Measurements from ENCODE around the gene GALNT12. TPM values are rescaled to one million over a fixed set of nuclear protein-coding genes. Genes with fewer than 3 reads are reported as not detected.

Gene GALNT12
- polyA plus RNA-seq, 3 donors from 2014 or later, result 1.7 to 4.3 (median 4.2) TPM

- Mint-ChIP-seq H3K4me3 (no peak overlapping the region), H3K36me3 (peaks cover 14 to 34% (median 22%) of the 10 kb centered on the region in 3 donors), H3K9me3 (no peaks in the 10 kb centered on the region), H3K27me3 (ENCODE audit: low read depth in 3 of 3) (peaks cover 0 to 2% (median 0%) of the 10 kb centered on the region in 3 donors), H3K27ac (no peak overlapping the region), H3K4me1 (no peaks in the 10 kb centered on the region)
- peak in 1 of 3 donors; percentile 11 for DNase-seq
Measured at GRCh38 chr9:98774746-98775145, 32.7 kb upstream of the GALNT12 start.

GRCh38 chr9:98775831-98776441 lies 31.5 kb upstream of the GALNT12 start:
- Mint-ChIP-seq H3K4me3 (no peak overlapping the region), H3K4me1 (no peaks in the 10 kb centered on the region), H3K27me3 (ENCODE audit: low read depth in 3 of 3) (peaks cover 0 to 2% (median 0%) of the 10 kb centered on the region in 3 donors), H3K36me3 (peaks cover 13 to 24% (median 14%) of the 10 kb centered on the region in 3 donors), H3K27ac (no peak overlapping the region), H3K9me3 (no peaks in the 10 kb centered on the region)
- peak; percentile 12 to 28 (median 25) for DNase-seq

GRCh38 chr9:98777618-98778017 lies 29.9 kb upstream of the GALNT12 start:
- Mint-ChIP-seq H3K36me3 (peaks cover 9 to 18% (median 13%) of the 10 kb centered on the region in 3 donors), H3K27me3 (ENCODE audit: low read depth in 3 of 3) (peaks cover 0 to 2% (median 2%) of the 10 kb centered on the region in 3 donors), H3K4me3 (no peak overlapping the region), H3K4me1 (no peaks in the 10 kb centered on the region), H3K27ac (no peak overlapping the region), H3K9me3 (no peaks in the 10 kb centered on the region)
- no peak for DNase-seq

GRCh38 chr9:98778251-98778650 lies 29.2 kb upstream of the GALNT12 start:
- Mint-ChIP-seq H3K36me3 (peaks cover 7 to 11% (median 8%) of the 10 kb centered on the region in 3 donors), H3K9me3 (no peaks in the 10 kb centered on the region), H3K27me3 (ENCODE audit: low read depth in 3 of 3) (peaks cover 0 to 2% (median 0%) of the 10 kb centered on the region in 3 donors), H3K4me1 (no peaks in the 10 kb centered on the region), H3K27ac (no peak overlapping the region), H3K4me3 (no peak overlapping the region)
- no peak for DNase-seq

- Mint-ChIP-seq H3K36me3 (peaks cover 4 to 6% (median 4%) of the 10 kb centered on the region in 3 donors), H3K27me3 (ENCODE audit: low read depth in 3 of 3) (peaks cover 0 to 2% (median 0%) of the 10 kb centered on the region in 3 donors), H3K27ac (no peak overlapping the region), H3K9me3 (no peaks in the 10 kb centered on the region), H3K4me3 (no peak overlapping the region), H3K4me1 (no peaks in the 10 kb centered on the region)
- no peak for DNase-seq
Measured at GRCh38 chr9:98778711-98779530, 28.5 kb upstream of the GALNT12 start.

- Mint-ChIP-seq H3K4me3 (no peak overlapping the region), H3K36me3 (peaks cover 4 to 6% (median 4%) of the 10 kb centered on the region in 3 donors), H3K27ac (no peak overlapping the region), H3K9me3 (no peaks in the 10 kb centered on the region), H3K27me3 (ENCODE audit: low read depth in 3 of 3) (peaks cover 0 to 2% (median 0%) of the 10 kb centered on the region in 3 donors), H3K4me1 (no peaks in the 10 kb centered on the region)
- no peak for DNase-seq
Measured at GRCh38 chr9:98780059-98780749, 27.3 kb upstream of the GALNT12 start.

GRCh38 chr9:98781588-98782383 lies 25.7 kb upstream of the GALNT12 start:
- Mint-ChIP-seq H3K36me3 (peaks cover 4 to 6% (median 4%) of the 10 kb centered on the region in 3 donors), H3K27me3 (ENCODE audit: low read depth in 3 of 3) (peaks cover 0 to 2% (median 0%) of the 10 kb centered on the region in 3 donors), H3K27ac (no peak overlapping the region), H3K4me1 (no peaks in the 10 kb centered on the region), H3K4me3 (no peak overlapping the region), H3K9me3 (no peaks in the 10 kb centered on the region)
- no peak for DNase-seq

- Mint-ChIP-seq H3K27ac (peak overlapping the region in 1 of 6 donors; percentile 56), H3K9me3 (no peaks in the 10 kb centered on the region), H3K4me3 (no peak overlapping the region), H3K27me3 (ENCODE audit: low read depth in 3 of 3) (peaks cover 0 to 2% (median 2%) of the 10 kb centered on the region in 3 donors), H3K4me1 (no peaks in the 10 kb centered on the region), H3K36me3 (peaks cover 4% of the 10 kb centered on the region in 3 donors)
- no peak for DNase-seq
Measured at GRCh38 chr9:98783518-98784226, 23.8 kb upstream of the GALNT12 start.

- H3K27ac Mint-ChIP-seq, result no peak overlapping the region
- H3K4me1 Mint-ChIP-seq, result no peaks in the 10 kb centered on the region
- no peaks in the 10 kb centered on the region for H3K9me3 Mint-ChIP-seq
- DNase-seq, result no peak
- peaks cover 0 to 2% (median 2%) of the 10 kb centered on the region in 3 donors for H3K27me3 Mint-ChIP-seq (ENCODE audit: low read depth in 3 of 3)
- peaks cover 4% of the 10 kb centered on the region in 3 donors for H3K36me3 Mint-ChIP-seq
- no peak overlapping the region for H3K4me3 Mint-ChIP-seq
Measured at GRCh38 chr9:98784831-98785806, 22.4 kb upstream of the GALNT12 start.

GRCh38 chr9:98786750-98787510 lies 20.5 kb upstream of the GALNT12 start:
- Mint-ChIP-seq H3K27me3 (ENCODE audit: low read depth in 3 of 3) (peaks cover 0 to 2% (median under 1%) of the 10 kb centered on the region in 3 donors), H3K27ac (no peak overlapping the region), H3K4me1 (peaks cover 7 to 8% of the 10 kb centered on the region in 2 donors), H3K36me3 (peaks cover 0 to 4% (median 4%) of the 10 kb centered on the region in 3 donors), H3K9me3 (no peaks in the 10 kb centered on the region), H3K4me3 (no peak overlapping the region)
- no peak for DNase-seq

GRCh38 chr9:98787766-98788335 lies 19.6 kb upstream of the GALNT12 start:
- no peaks in the 10 kb centered on the region for H3K9me3 Mint-ChIP-seq
- DNase-seq, result no peak
- peaks cover 0 to 2% (median 0%) of the 10 kb centered on the region in 3 donors for H3K27me3 Mint-ChIP-seq (ENCODE audit: low read depth in 3 of 3)
- no peak overlapping the region for H3K27ac Mint-ChIP-seq
- H3K4me1 Mint-ChIP-seq, result peaks cover 10 to 14% of the 10 kb centered on the region in 2 donors
- peaks cover 0 to 4% (median 0%) of the 10 kb centered on the region in 3 donors for H3K36me3 Mint-ChIP-seq
- H3K4me3 Mint-ChIP-seq, result no peak overlapping the region
